Karpas-422 (cell line): ENCODE measurements around the gene NPBWR2. TPM values are rescaled to one million over a fixed set of nuclear protein-coding genes. Genes with fewer than 3 reads are reported as not detected.

Source experiments
- DNase-seq: peaks from one replicate; pipeline ENCODE4 v3.0.0-alpha.2; 2015
- H2AFZ ChIP-seq: fragments of 200-600 bp; sonication (generic); 2 replicates; pipeline ENCODE4 v1.6.1; 2014; ENCODE audit warnings: antibody characterized with exemption, low read length, mixed read lengths
- H3K27ac ChIP-seq: fragments of 200-600 bp; sonication (generic); 2 replicates; pipeline ENCODE4 v1.5.1; 2014; ENCODE audit warnings: mild to moderate bottlenecking, low read length, moderate library complexity
- H3K27me3 ChIP-seq: fragments of 200-600 bp; sonication (generic); 2 replicates; pipeline ENCODE4 v1.6.1; 2014; ENCODE audit warnings: low read length, mixed read lengths
- H3K36me3 ChIP-seq: fragments of 200-600 bp; sonication (generic); 2 replicates; pipeline ENCODE4 v1.6.1; 2014; ENCODE audit warnings: low read length, mixed read lengths; ENCODE audit not compliant: insufficient read depth
- H3K4me1 ChIP-seq: fragments of 200-600 bp; sonication (generic); 2 replicates; pipeline ENCODE4 v1.6.1; 2014; ENCODE audit warnings: mild to moderate bottlenecking, low read length, mixed read lengths
- H3K4me2 ChIP-seq: fragments of 200-600 bp; sonication (generic); 2 replicates; pipeline ENCODE4 v1.6.1; 2014; ENCODE audit warnings: low read length, low read depth, mild to moderate bottlenecking; ENCODE audit not compliant: poor library complexity, severe bottlenecking
- H3K4me3 ChIP-seq: fragments of 200-600 bp; sonication (generic); 2 replicates; pipeline ENCODE4 v1.5.1; 2014; ENCODE audit warnings: mild to moderate bottlenecking, antibody characterized with exemption, low read length, mixed read lengths
- H3K79me2 ChIP-seq: fragments of 200-600 bp; sonication (generic); 2 replicates; pipeline ENCODE4 v1.6.1; 2014; ENCODE audit warnings: mild to moderate bottlenecking, low read length, mixed read lengths
- H3K9ac ChIP-seq: fragments of 200-600 bp; sonication (generic); 2 replicates; pipeline ENCODE4 v1.6.0; 2014; ENCODE audit warnings: low read length
- H3K9me2 ChIP-seq: fragments of 200-600 bp; sonication (generic), shearing (Covaris generic); replicated peaks from 2 replicates; pipeline ENCODE4 v1.6.0; 2014; ENCODE audit warnings: mild to moderate bottlenecking, low read length, moderate library complexity; ENCODE audit not compliant: insufficient read depth
- H3K9me3 ChIP-seq: fragments of 300-700, 200-600 bp; sonication (generic); 2 replicates; pipeline ENCODE4 v1.6.1; 2014; ENCODE audit warnings: low read length, mixed read lengths
- H4K20me1 ChIP-seq: fragments of 200-600 bp; sonication (generic); 2 replicates; pipeline ENCODE4 v1.6.1; 2014; ENCODE audit warnings: mild to moderate bottlenecking, antibody characterized with exemption, low read length, low read depth; ENCODE audit not compliant: insufficient read depth
- total RNA-seq: library from RNA; depleted of rRNA; stranded (reverse); fragments of >200 nt; shearing (Covaris generic); gene quantifications from 2 replicates; pipeline ENCODE4 v1.2.3, GENCODE V29; 2014; ENCODE audit warnings: low replicate concordance

The NPBWR2 gene
- total RNA-seq, 1 experiment from 2014 or later = not detected

- peaks cover 8% of the 10 kb centered on the region; the same call in 1 of the 2 replicates for H4K20me1 ChIP-seq
- no peaks in the 10 kb centered on the region; the same call in 1 of the 2 replicates for H3K36me3 ChIP-seq
- no peak overlapping the region for H3K4me3 ChIP-seq
- H3K9me2 ChIP-seq = no peaks in the 10 kb centered on the region
- H3K4me2 ChIP-seq = no peak overlapping the region
- peaks cover 57% of the 10 kb centered on the region for H3K4me1 ChIP-seq
- no peaks in the 10 kb centered on the region for H3K79me2 ChIP-seq
- H3K27ac ChIP-seq = no peak overlapping the region
- H3K9me3 ChIP-seq = no peaks in the 10 kb centered on the region
- no peaks in the 10 kb centered on the region for H3K27me3 ChIP-seq
- H2AFZ ChIP-seq = no peak overlapping the region
- no peak overlapping the region for H3K9ac ChIP-seq
- DNase-seq = no peak
Measured at GRCh38 chr20:64103871-64104666, 3.3 kb downstream of the NPBWR2 start.

- H3K4me1 ChIP-seq = peaks cover 53% of the 10 kb centered on the region
- H3K36me3 ChIP-seq = peaks cover 6% of the 10 kb centered on the region; the same call in 1 of the 2 replicates
- H4K20me1 ChIP-seq = peaks cover 8% of the 10 kb centered on the region; the same call in 1 of the 2 replicates
- no peak for DNase-seq
- H3K9me3 ChIP-seq = no peaks in the 10 kb centered on the region
- H3K9me2 ChIP-seq = no peaks in the 10 kb centered on the region
- no peak overlapping the region for H3K4me2 ChIP-seq
- H3K79me2 ChIP-seq = no peaks in the 10 kb centered on the region
- no peak overlapping the region for H3K27ac ChIP-seq
- H3K9ac ChIP-seq = no peak overlapping the region
- no peaks in the 10 kb centered on the region for H3K27me3 ChIP-seq
- H2AFZ ChIP-seq = no peak overlapping the region
- H3K4me3 ChIP-seq = no peak overlapping the region
Measured at GRCh38 chr20:64102647-64103354, 4.6 kb downstream of the NPBWR2 start.

- H3K79me2 ChIP-seq = no peaks in the 10 kb centered on the region
- H3K9ac ChIP-seq = peak overlapping the region; percentile 56
- no peaks in the 10 kb centered on the region for H3K27me3 ChIP-seq
- H3K27ac ChIP-seq = no peak overlapping the region; the same call in 1 of the 2 replicates
- H3K36me3 ChIP-seq = peaks cover 6% of the 10 kb centered on the region; the same call in 1 of the 2 replicates
- peaks cover 8% of the 10 kb centered on the region; the same call in 1 of the 2 replicates for H4K20me1 ChIP-seq
- H3K4me1 ChIP-seq = peaks cover 45% of the 10 kb centered on the region
- H3K9me2 ChIP-seq = no peaks in the 10 kb centered on the region
- H2AFZ ChIP-seq = no peak overlapping the region
- H3K4me2 ChIP-seq = peak overlapping the region; percentile 48
- H3K4me3 ChIP-seq = peak overlapping the region; percentile 15; the same call in 1 of the 2 replicates
- peak; percentile 89 for DNase-seq
- no peaks in the 10 kb centered on the region for H3K9me3 ChIP-seq
Measured at GRCh38 chr20:64101731-64102621, 5.4 kb downstream of the NPBWR2 start.

DNA sequence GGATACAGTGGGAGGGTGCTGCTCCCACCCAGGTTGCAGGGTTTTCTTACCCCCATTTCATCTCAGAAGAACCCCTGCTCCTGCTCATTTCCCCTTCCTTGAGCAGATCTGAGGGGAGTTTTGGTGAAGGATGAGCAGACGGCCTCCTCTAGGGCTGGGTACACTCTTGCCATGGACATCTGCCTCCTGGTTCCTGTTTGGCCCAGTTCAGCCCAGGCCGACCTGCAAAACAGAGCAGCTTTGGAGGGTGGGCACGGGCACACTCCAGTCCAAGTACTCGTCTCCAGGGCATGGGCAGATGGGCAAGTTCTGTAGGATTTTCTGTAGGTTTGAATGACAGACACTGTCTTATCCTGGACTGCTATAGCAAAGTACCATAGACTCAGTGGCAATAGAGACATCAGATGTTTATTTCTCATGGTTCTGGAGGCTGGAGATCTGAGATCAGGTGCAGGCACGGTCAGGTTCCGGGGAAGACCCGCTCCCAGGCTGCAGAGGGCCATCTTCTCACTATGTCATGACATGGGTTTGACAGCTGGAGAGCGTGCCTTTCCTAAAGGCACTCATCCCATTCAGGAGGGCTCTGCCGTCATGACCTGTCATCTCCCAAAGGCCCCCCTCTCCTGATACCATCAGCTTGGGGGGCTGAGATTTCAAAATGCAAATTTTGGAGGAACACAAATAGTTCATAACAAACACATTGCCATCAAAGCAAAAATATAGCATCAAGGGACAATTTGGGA is 6.2 kb downstream of the NPBWR2 start:
- no peak overlapping the region for H2AFZ ChIP-seq

DNA sequence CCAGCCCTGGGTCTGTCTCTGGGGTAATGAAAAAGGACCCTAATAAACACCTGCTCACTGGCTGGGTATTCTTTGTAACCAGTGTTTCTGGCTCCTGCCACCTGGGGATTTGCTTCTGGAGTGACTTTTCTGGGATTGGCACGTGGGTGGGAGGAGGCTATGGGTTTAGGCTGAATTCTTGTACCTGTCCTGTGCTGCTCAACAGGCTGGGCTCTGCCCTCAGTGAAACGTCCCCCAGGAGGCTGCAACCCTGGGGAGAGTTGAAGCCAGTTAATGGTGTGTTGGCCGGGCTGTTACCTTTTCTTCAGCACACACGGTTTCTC is 6.8 kb downstream of the NPBWR2 start:
- H3K9me3 ChIP-seq = no peaks in the 10 kb centered on the region
- no peaks in the 10 kb centered on the region for H3K9me2 ChIP-seq
- H3K27me3 ChIP-seq = no peaks in the 10 kb centered on the region
- peak overlapping the region; percentile 48 for H3K4me2 ChIP-seq
- no peak overlapping the region for H2AFZ ChIP-seq
- peaks cover 8% of the 10 kb centered on the region; the same call in 1 of the 2 replicates for H4K20me1 ChIP-seq
- H3K9ac ChIP-seq = peak overlapping the region; percentile 56
- H3K36me3 ChIP-seq = peaks cover 19% of the 10 kb centered on the region
- peaks cover 40% of the 10 kb centered on the region for H3K4me1 ChIP-seq
- no peaks in the 10 kb centered on the region for H3K79me2 ChIP-seq
- DNase-seq = no peak
- peak overlapping the region; percentile 6; the same call in 1 of the 2 replicates for H3K4me3 ChIP-seq
- H3K27ac ChIP-seq = peak overlapping the region; percentile 88

More for the DNA sequence above, 6.2 kb downstream of the NPBWR2 start:
- H3K4me3 ChIP-seq = peak overlapping the region; percentile 15; the same call in 1 of the 2 replicates
- H3K4me1 ChIP-seq = peaks cover 40% of the 10 kb centered on the region
- H3K9me3 ChIP-seq = no peaks in the 10 kb centered on the region
- H3K27me3 ChIP-seq = no peaks in the 10 kb centered on the region
- H3K36me3 ChIP-seq = peaks cover 13% of the 10 kb centered on the region
- no peaks in the 10 kb centered on the region for H3K9me2 ChIP-seq
- H3K9ac ChIP-seq = peak overlapping the region; percentile 56
- DNase-seq = no peak
- H3K27ac ChIP-seq = peak overlapping the region; percentile 88
- H4K20me1 ChIP-seq = peaks cover 8% of the 10 kb centered on the region; the same call in 1 of the 2 replicates
- no peaks in the 10 kb centered on the region for H3K79me2 ChIP-seq
- peak overlapping the region; percentile 48 for H3K4me2 ChIP-seq

- peak overlapping the region; percentile 48 for H3K4me2 ChIP-seq
- peak; percentile 87 for DNase-seq
- peak overlapping the region; percentile 37 for H3K9ac ChIP-seq
Measured at GRCh38 chr20:64099880-64100565, 7.3 kb downstream of the NPBWR2 start.

More at GRCh38 chr20:64099880-64100565, 7.3 kb downstream of the NPBWR2 start:
- Histone ChIP-seq H3K9me2 (no peaks in the 10 kb centered on the region), H3K4me3 (peak overlapping the region; percentile 6; the same call in 1 of the 2 replicates), H3K9me3 (no peaks in the 10 kb centered on the region), H2AFZ (no peak overlapping the region), H3K4me1 (peaks cover 40% of the 10 kb centered on the region), H3K27ac (peak overlapping the region; percentile 88), H4K20me1 (peaks cover 8% of the 10 kb centered on the region; the same call in 1 of the 2 replicates), H3K79me2 (no peaks in the 10 kb centered on the region), H3K36me3 (peaks cover 20% of the 10 kb centered on the region), H3K27me3 (no peaks in the 10 kb centered on the region)
